Endothelial cell of umbilical vein (primary cell): ENCODE data around the gene GINS3. TPM values are rescaled to one million over a fixed set of nuclear protein-coding genes. Genes with fewer than 3 reads are reported as not detected.

Experiments
- BruUV-seq: library from RNA; stranded (reverse); fragments of 400-500 nt; replicated peaks from 2 replicates; lab custom pipeline; 2021; lab: Mats Ljungman, UMichigan
- CTCF ChIA-PET: fragments of 300-600, 350-600 bp; sonication (Branson Sonifier 250); formaldehyde crosslinking; loops from one replicate; lab custom pipeline; 2021; ENCODE audit warnings: antibody characterized with exemption, inconsistent platforms; lab: Charles Lee
- POLR2A ChIA-PET: fragments of 300-600, 350-600 bp; sonication (Branson Sonifier 250); formaldehyde crosslinking; loops from one replicate; lab custom pipeline; 2021; ENCODE audit warnings: antibody characterized with exemption, inconsistent platforms; lab: Charles Lee
- DNase-seq: peaks from one replicate; pipeline ENCODE4 v3.0.0-alpha.2; 2011; ENCODE audit warnings: low read depth, low spot score
- FAIRE-seq: peaks from 2 replicates; lab custom pipeline; 2011; peaks lifted over from hg19 to GRCh38; lab: Jason Lieb, UNC
- H2AFZ ChIP-seq: 2 replicates; pipeline ENCODE4 v1.6.0; 2012; ENCODE audit warnings: low read depth, low read length, control low read depth, inconsistent platforms
- H3K27ac ChIP-seq: 2 replicates; pipeline ENCODE4 v1.5.1; 2011; ENCODE audit warnings: low read depth, mild to moderate bottlenecking, control low read depth, low read length, moderate library complexity; ENCODE audit not compliant: insufficient read depth
- H3K27me3 ChIP-seq, 2 experiments: 2 replicates each; pipeline versions ENCODE4 v1.6.0 to v1.6.1; 2011; ENCODE audit warnings: low read length in 2 of 2, mixed read lengths in 1 of 2; ENCODE audit not compliant: control insufficient read depth in 2 of 2, insufficient read depth in 2 of 2
- H3K36me3 ChIP-seq, 2 experiments: 2 replicates in 1 of 2; 3 replicates in 1 of 2; pipeline ENCODE4 v1.5.1; 2011; ENCODE audit warnings: low read length in 2 of 2, mild to moderate bottlenecking in 1 of 2, moderate library complexity in 1 of 2; ENCODE audit not compliant: control insufficient read depth in 2 of 2, insufficient read depth in 2 of 2; ENCODE audit errors: extremely low read depth in 1 of 2
- H3K4me1 ChIP-seq: 3 replicates; pipeline ENCODE4 v1.5.1; 2011; ENCODE audit warnings: mild to moderate bottlenecking, low read length; ENCODE audit not compliant: control insufficient read depth, insufficient read depth; ENCODE audit errors: extremely low read depth
- H3K4me2 ChIP-seq: 2 replicates; pipeline ENCODE4 v1.6.1; 2011; ENCODE audit warnings: low read length, control low read depth, mixed read lengths; ENCODE audit not compliant: insufficient read depth
- H3K4me3 ChIP-seq, 3 experiments: fragments of 200-600 bp in 1 of 3; sonication (generic), shearing (Covaris generic) in 1 of 3; replicated peaks in 1 of 3; 2 replicates each; pipeline ENCODE4 v1.5.1; 2011 to 2016; ENCODE audit warnings: control low read depth in 3 of 3, low read length in 3 of 3, mild to moderate bottlenecking in 2 of 3, inconsistent platforms in 1 of 3, low read depth in 1 of 3, moderate library complexity in 1 of 3; ENCODE audit not compliant: insufficient read depth in 1 of 3
- H3K79me2 ChIP-seq: 2 replicates; pipeline ENCODE4 v1.6.0; 2012; ENCODE audit warnings: low read length, inconsistent platforms; ENCODE audit not compliant: control insufficient read depth, insufficient read depth
- H3K9ac ChIP-seq: replicated peaks from 2 replicates; pipeline ENCODE3; 2011; ENCODE audit warnings: low read length, control low read depth; ENCODE audit not compliant: insufficient read depth; ENCODE audit errors: extremely low read depth
- H3K9me1 ChIP-seq: replicated peaks from 3 replicates; pipeline ENCODE4 v1.6.0; 2011; ENCODE audit warnings: mild to moderate bottlenecking, low read length; ENCODE audit not compliant: control insufficient read depth, insufficient read depth; ENCODE audit errors: extremely low read depth
- H3K9me3 ChIP-seq: replicated peaks from 2 replicates; pipeline ENCODE4 v1.5.1; 2012; ENCODE audit warnings: low read length, inconsistent platforms; ENCODE audit not compliant: control insufficient read depth, insufficient read depth
- H4K20me1 ChIP-seq: replicated peaks from 2 replicates; pipeline ENCODE3; 2011; ENCODE audit warnings: mild to moderate bottlenecking, low read length; ENCODE audit not compliant: control insufficient read depth, insufficient read depth; ENCODE audit errors: extremely low read depth
- CTCF ChIP-seq, 2 donors: IDR thresholded peaks; 1 replicate in 1 of 2; 2 replicates in 1 of 2; pipeline ENCODE4 v1.5.1; 2011; ENCODE audit warnings: low read length in 2 of 2, mild to moderate bottlenecking in 2 of 2, moderate library complexity in 2 of 2, control low read depth in 1 of 2, inconsistent platforms in 1 of 2, low read depth in 1 of 2; ENCODE audit not compliant: insufficient read depth in 1 of 2; ENCODE audit errors: extremely low read depth in 1 of 2
- EZH2 ChIP-seq: IDR thresholded peaks from 2 replicates; pipeline ENCODE4 v1.6.1; 2012; ENCODE audit warnings: borderline replicate concordance, low read depth, mild to moderate bottlenecking, moderate library complexity, low read length, inconsistent platforms; ENCODE audit not compliant: severe bottlenecking
- FOS ChIP-seq: IDR thresholded peaks from 2 replicates; pipeline ENCODE4 v1.6.1; 2011; ENCODE audit warnings: mild to moderate bottlenecking, low read length, moderate library complexity, borderline replicate concordance; ENCODE audit not compliant: insufficient read depth
- GATA2 ChIP-seq: IDR thresholded peaks from 2 replicates; pipeline ENCODE4 v1.7.0; 2011; ENCODE audit warnings: low read depth, mild to moderate bottlenecking, moderate library complexity, mixed read lengths, low read length; ENCODE audit not compliant: insufficient read length, insufficient read depth
- JUN ChIP-seq: IDR thresholded peaks from 2 replicates; pipeline ENCODE4 v1.6.1; 2011; ENCODE audit warnings: borderline replicate concordance, low read depth; ENCODE audit not compliant: insufficient read length, insufficient read depth
- MAX ChIP-seq: IDR thresholded peaks from 2 replicates; pipeline ENCODE4 v1.6.1; 2011; ENCODE audit not compliant: insufficient read depth, insufficient read length
- MYC ChIP-seq: IDR thresholded peaks from one replicate; pipeline ENCODE4 v1.6.1; 2011; ENCODE audit warnings: mild to moderate bottlenecking, low read depth, low read length
- POLR2A ChIP-seq: IDR thresholded peaks from 2 replicates; pipeline ENCODE4 v1.6.1; 2012; ENCODE audit warnings: low read depth, mild to moderate bottlenecking, control low read depth, low read length
- POLR2AphosphoS5 ChIP-seq: IDR thresholded peaks from 2 replicates; pipeline ENCODE4 v1.6.1; 2012; ENCODE audit warnings: low read depth, mild to moderate bottlenecking, control low read depth, low read length, moderate library complexity; ENCODE audit not compliant: insufficient read depth
- dilution Hi-C: fragments of 300-500 bp; cut with MboI; formaldehyde crosslinking; loops from one replicate; pipeline ENCODE4 v1.15.0; 2019; ENCODE audit warnings: low sequenced_read_pairs; ENCODE audit not compliant: extremely low pct_ligation_motif_present
- intact Hi-C: fragments of 100-400 bp; cut with micrococcal nuclease; formaldehyde crosslinking; loops from one replicate; pipeline ENCODE4 v1.10.0; 2022
- polyA plus RNA-seq, 4 experiments: library from polyadenylated mRNA; depleted of rRNA in 3 of 4; stranded (reverse) in 3 of 4; unstranded in 1 of 4; fragments of >200 nt; gene quantifications; 2 replicates each; pipeline versions ENCODE4 v1.2.1 to v1.2.3, GENCODE V29; 2011 to 2012; ENCODE audit warnings: missing spikeins in 1 of 4
- total RNA-seq: library from RNA; stranded (reverse); gene quantifications from 2 replicates; pipeline ENCODE4 v1.2.3, GENCODE V29; 2021

The GINS3 gene
- total and polyA plus RNA-seq, 2 donors (not counting 3 experiments of a cell fraction or from before 2014, with no cell fraction given), result 17.2 to 24.1 TPM

- Histone ChIP-seq H3K4me2 (no peak overlapping the region), H3K9ac (no peak overlapping the region), H3K79me2 (no peaks in the 10 kb centered on the region), H3K27me3 (no peaks in the 10 kb centered on the region), H3K27ac (no peak overlapping the region), H3K9me3 (no peaks in the 10 kb centered on the region), H2AFZ (no peak overlapping the region), H4K20me1 (no peaks in the 10 kb centered on the region), H3K9me1 (no peaks in the 10 kb centered on the region), H3K4me3 (no peak overlapping the region), H3K36me3 (no peaks in the 10 kb centered on the region), H3K4me1 (no peaks in the 10 kb centered on the region)
- intact Hi-C loops, result no loop called here
- ChIA-PET POLR2A (no interaction called here), CTCF (no interaction called here)
- dilution Hi-C loops, result no loop called here
- no peak for FAIRE-seq
- no peak for TF ChIP-seq FOS
- no peak for TF ChIP-seq MYC
- no peak for TF ChIP-seq JUN
- no peak for TF ChIP-seq MAX
- no peak for TF ChIP-seq EZH2
- no TSS peak for BruUV-seq
- DNase-seq, result no peak
These were observed 50.3 kb downstream of the GINS3 start for GRCh38 chr16:58442547-58442946.

GRCh38 chr16:58443783-58444182, 51.5 kb downstream of the GINS3 start:
- intact Hi-C loops, result no loop called here
- Histone ChIP-seq H3K27me3 (no peaks in the 10 kb centered on the region), H4K20me1 (no peaks in the 10 kb centered on the region), H3K9ac (no peak overlapping the region), H2AFZ (no peak overlapping the region), H3K9me1 (no peaks in the 10 kb centered on the region), H3K36me3 (no peaks in the 10 kb centered on the region), H3K4me1 (peaks cover under 1% of the 10 kb centered on the region), H3K79me2 (no peaks in the 10 kb centered on the region), H3K4me3 (no peak overlapping the region), H3K4me2 (no peak overlapping the region), H3K9me3 (no peaks in the 10 kb centered on the region), H3K27ac (no peak overlapping the region)
- dilution Hi-C loops, result no loop called here
- FAIRE-seq, result no peak
- ChIA-PET POLR2A (no interaction called here), CTCF (interaction anchor here (1.1 to 1.7 kb wide), 5 partner anchors 12 to 107 kb away, joined by 3 to 11 read pairs (median 3); no protein-coding TSS in a partner anchor)
- TF ChIP-seq FOS (no peak), GATA2 (no peak), MYC (no peak), MAX (no peak), POLR2AphosphoS5 (no peak), JUN (no peak), POLR2A (no peak), CTCF (IDR thresholded peaks at IDR 0.05; ENCODE audit: extremely low read depth in 1 of 2, insufficient read depth in 1 of 2, low read depth in 1 of 2, low read length in 2 of 2) (no peak), EZH2 (no peak)
- BruUV-seq, result no TSS peak
- DNase-seq, result no peak
